SK-N-MC (cell line): ENCODE data around the gene PATL2.
"Not testable (repeated sequence)": the region's sequence is repeated elsewhere in the genome, so short reads cannot be mapped to it uniquely, and the experiment has no call there.

Experiments
- DNase-seq: peaks from one replicate; pipeline ENCODE4 v3.0.0-alpha.2; 2011; ENCODE audit warnings: low read depth, low spot score
- H3K27ac ChIP-seq: fragments of 200-600 bp; sonication (generic); 2 replicates; pipeline ENCODE4 v1.5.1; 2016; ENCODE audit warnings: mixed run types
- H3K36me3 ChIP-seq: fragments of 200-600 bp; sonication (generic); 2 replicates; pipeline ENCODE4 v1.6.1; 2017; ENCODE audit warnings: antibody characterized with exemption, low read length, mixed read lengths; ENCODE audit not compliant: insufficient read depth
- H3K4me3 ChIP-seq: fragments of 200-600 bp; sonication (generic); 2 replicates; pipeline ENCODE4 v1.5.1; 2016
- H3K9ac ChIP-seq: fragments of 200-600 bp; sonication (generic); 2 replicates; pipeline ENCODE4 v1.8.0; 2017; ENCODE audit warnings: mixed run types, mixed read lengths; ENCODE audit not compliant: insufficient read length
- H3K9me3 ChIP-seq: fragments of 200-600 bp; sonication (generic); 2 replicates; pipeline ENCODE4 v1.6.1; 2017; ENCODE audit warnings: low read depth, mild to moderate bottlenecking, antibody characterized with exemption, low read length, moderate library complexity, mixed read lengths
- EZH2 ChIP-seq: fragments of 200-600 bp; sonication (generic); IDR thresholded peaks from one replicate; pipeline ENCODE4 v1.6.1; 2017; ENCODE audit warnings: antibody characterized with exemption
- FOXP2 ChIP-seq: optimal IDR thresholded peaks from 2 replicates; pipeline ENCODE3; 2011; ENCODE audit warnings: mild to moderate bottlenecking, moderate library complexity; ENCODE audit not compliant: insufficient read depth; ENCODE audit errors: extremely low read length, control extremely low read depth
- POLR2AphosphoS5 ChIP-seq: IDR thresholded peaks from 2 replicates; pipeline ENCODE4 v1.6.1; 2012; ENCODE audit warnings: mild to moderate bottlenecking, low read depth, low read length, borderline replicate concordance

Gene PATL2

DNA sequence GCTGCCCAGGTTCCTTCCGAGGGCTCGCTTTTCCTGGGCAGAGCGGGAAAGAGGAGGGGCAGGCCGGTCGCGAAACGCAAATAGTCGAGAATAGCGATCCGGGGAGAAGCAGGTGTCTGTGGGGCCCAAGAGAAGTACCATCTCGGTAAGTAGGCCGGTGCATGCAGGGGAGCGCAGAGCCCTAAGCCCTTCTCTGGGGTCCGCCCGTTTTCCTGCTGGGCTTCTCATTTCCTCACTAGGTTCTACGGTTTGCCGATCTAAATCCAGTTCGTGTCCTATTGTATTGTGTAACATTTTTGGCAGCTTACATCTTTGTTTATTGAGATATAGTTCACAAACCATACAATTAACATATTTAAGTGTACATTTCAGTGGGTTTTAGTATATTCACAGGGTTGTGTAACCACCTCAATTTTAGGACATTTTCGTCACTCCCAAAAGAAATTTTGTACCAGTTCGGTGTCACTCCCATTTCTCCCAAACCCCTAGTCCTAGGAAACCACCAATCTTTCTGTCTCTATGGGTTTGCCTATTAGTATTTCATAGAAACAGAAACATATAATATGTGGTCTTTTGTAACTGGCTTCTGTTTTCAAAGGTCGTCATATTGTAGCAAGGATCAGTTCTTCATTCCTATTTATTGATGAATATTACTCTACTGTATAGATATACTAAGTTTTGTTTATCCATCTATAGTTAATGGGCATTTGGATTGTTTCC, 18.4 kb upstream of the PATL2 start:
- Histone ChIP-seq H3K36me3 (peaks cover 5% of the 10 kb centered on the region; the same call in 1 of the 2 replicates), H3K9ac (peak overlapping the region; percentile 87), H3K9me3 (no peaks in the 10 kb centered on the region), H3K4me3 (peak overlapping the region; percentile 95), H3K27ac (peak overlapping the region; percentile 67; the same call in 1 of the 2 replicates)
- no peak for DNase-seq
- no peak for TF ChIP-seq EZH2
- no peak for TF ChIP-seq FOXP2
- no peak for TF ChIP-seq POLR2AphosphoS5

- Histone ChIP-seq H3K9me3 (no peaks in the 10 kb centered on the region), H3K27ac (peak overlapping the region; percentile 88), H3K4me3 (peak overlapping the region; percentile 95), H3K9ac (peak overlapping the region; percentile 87), H3K36me3 (peaks cover 5% of the 10 kb centered on the region; the same call in 1 of the 2 replicates)
- TF ChIP-seq FOXP2 (no peak), EZH2 (no peak), POLR2AphosphoS5 (peak; percentile 39)
- peak; percentile 92 for DNase-seq
Measured at GRCh38 chr15:44728576-44729407, 17.7 kb upstream of the PATL2 start.

DNA sequence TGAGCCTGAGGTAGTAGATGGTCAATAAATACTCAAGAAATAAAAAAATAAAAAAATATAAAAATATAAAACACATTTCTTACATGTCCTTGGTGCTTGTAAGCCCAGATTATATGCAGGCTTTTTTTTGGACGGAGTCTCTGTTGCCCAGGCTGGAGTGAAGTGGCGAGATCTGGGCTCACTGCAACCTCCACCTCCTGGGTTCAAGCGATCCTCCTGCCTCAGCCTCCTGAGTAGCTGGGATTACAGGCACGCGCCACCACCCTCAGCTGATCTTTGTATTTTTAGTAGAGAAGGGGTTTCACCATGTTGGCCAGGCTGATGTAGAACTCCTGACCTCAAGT, 17.1 kb upstream of the PATL2 start:
- H3K9me3 ChIP-seq, H3K36me3 ChIP-seq, DNase-seq: not testable (repeated sequence)
- Histone ChIP-seq H3K4me3 (peak overlapping the region; percentile 95), H3K9ac (peak overlapping the region; percentile 35), H3K27ac (peak overlapping the region; percentile 88)

DNA sequence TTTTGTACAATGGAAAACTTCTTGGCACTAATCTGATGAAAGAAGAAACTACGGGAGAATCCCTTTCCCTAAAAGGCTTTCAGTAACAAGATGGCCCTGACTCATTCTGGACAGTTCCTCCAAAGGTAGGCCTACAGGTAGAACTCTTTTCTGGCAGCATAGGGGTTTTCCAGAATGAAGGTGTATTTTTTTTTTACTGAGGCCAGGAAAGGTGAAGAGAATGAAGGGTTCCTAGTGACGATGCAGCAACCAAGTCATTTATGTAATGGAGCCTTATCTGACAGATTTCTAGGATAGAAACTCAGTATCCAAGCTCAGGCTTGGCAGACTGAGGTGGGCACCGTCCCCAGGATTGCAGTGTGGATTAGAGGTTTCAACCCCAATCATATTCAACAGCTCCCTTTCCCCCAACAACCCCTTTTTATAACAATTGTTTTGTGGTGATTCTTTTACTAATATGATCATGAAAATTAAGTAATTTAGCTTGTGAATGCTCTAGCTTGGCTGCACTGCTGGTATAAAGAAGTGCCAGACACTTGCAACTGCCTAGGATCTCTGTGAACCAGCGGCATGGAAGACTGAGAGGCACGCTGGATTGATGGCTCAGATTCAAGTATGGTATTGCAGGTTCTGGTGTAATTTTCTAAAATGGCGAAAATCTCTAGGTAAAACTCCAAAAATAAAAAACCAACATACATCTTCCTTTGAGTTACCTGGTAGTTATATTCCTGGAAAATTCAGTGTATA, 16.5 kb upstream of the PATL2 start:
- Histone ChIP-seq H3K4me3 (no peak overlapping the region), H3K27ac (peak overlapping the region; percentile 88)

DNA sequence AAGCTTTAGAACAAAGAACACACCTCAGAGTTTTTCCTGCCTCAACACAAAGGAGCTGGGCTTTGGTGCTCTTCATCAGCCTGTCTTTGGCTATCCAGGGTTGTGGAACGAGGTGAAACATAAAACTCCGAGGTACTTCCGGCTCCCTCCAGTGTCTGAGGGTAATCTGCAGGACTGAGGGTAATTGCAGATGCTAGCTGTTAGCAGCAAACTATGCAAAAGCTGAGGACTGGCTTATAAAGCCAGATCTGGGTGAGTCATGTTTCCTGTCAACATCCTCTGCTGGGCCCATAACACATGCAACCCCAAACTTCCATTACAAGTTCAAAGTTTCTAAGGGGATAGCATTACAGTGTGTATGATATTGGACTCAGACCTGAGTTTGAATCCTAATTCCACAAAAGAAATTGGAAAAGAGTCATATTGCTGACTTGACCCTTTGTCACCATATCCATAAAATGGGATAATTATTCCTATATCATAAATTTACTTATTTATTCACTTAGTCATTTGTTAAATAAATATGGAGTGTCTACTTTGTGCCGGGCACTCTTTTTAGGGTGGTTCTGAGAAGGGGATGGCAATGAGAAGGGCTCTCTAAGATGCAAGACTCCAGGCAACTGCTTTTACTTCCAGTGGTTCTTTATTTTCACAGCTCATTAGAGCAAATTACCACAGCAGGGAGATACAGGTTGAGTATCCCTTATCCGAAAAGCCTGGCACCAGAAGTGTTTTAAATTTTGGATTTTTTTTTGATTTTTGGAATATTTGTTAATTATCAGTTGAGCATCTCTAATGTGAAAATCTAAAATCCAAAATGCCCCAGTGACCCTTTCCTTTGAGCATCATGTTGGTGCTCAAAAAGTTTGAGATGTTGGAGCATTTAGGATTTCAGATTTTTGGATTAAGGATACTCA, 15.7 kb upstream of the PATL2 start:
- TF ChIP-seq POLR2AphosphoS5 (peak; percentile 47), FOXP2 (peak; percentile 56), EZH2 (no peak)
- peaks cover 5% of the 10 kb centered on the region; the same call in 1 of the 2 replicates for H3K36me3 ChIP-seq
- H3K27ac ChIP-seq = peak overlapping the region; percentile 88
- no peak overlapping the region for H3K9ac ChIP-seq
- peak; percentile 47 for DNase-seq
- H3K9me3 ChIP-seq = no peaks in the 10 kb centered on the region
- peak overlapping the region; percentile 51 for H3K4me3 ChIP-seq

More for the DNA sequence above, 16.5 kb upstream of the PATL2 start:
- DNase-seq = no peak
- Histone ChIP-seq H3K9ac (no peak overlapping the region), H3K9me3 (no peaks in the 10 kb centered on the region), H3K36me3 (peaks cover 5% of the 10 kb centered on the region; the same call in 1 of the 2 replicates)
- TF ChIP-seq EZH2 (no peak), POLR2AphosphoS5 (no peak), FOXP2 (no peak)

DNA sequence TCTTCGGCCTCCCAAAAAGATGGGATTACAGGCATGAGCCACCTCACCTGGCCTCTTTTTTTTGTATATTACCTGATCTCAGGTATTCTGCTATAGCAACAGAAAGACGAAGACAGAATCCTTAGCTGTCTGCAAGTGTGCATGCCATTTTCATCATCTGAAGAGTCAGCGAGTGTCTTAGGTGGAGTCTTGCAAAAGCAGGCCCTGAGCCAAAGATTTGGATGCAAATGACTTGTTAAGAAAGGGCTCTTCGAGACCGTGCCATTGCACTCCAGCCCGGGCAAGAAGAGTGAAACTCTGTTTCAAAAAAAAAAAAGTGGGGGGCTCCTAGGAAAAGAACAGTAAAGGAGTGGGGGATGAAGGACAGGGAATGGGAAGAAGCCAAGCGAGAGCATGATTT, 15.0 kb upstream of the PATL2 start:
- peak overlapping the region; percentile 51 for H3K4me3 ChIP-seq
- no peak for DNase-seq
- peak overlapping the region; percentile 88 for H3K27ac ChIP-seq
- no peak overlapping the region for H3K9ac ChIP-seq
- H3K36me3 ChIP-seq = no peaks in the 10 kb centered on the region
- H3K9me3 ChIP-seq = no peaks in the 10 kb centered on the region
- no peak for TF ChIP-seq POLR2AphosphoS5
- TF ChIP-seq EZH2 = no peak
- TF ChIP-seq FOXP2 = no peak

DNA sequence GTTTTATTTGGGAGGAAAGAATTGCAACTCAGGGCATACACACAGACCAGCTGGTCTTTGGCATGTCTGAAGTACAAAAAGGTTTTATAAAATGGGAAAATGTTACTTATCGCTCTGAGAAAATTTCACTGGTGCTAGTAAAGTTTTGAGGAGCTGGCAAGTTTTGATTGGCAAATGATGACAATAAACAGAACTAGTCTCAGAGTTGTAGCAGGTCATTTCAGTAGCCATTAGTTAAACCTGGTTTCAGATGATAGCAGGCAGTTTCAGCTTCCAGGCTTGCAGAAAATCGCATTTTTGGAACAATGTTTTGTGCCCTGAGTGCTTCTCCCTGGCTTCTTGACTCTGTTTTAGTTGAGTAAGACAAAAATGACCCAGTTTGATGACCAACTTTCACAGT, 10.9 kb upstream of the PATL2 start:
- no peak for DNase-seq
- Histone ChIP-seq H3K9me3 (no peaks in the 10 kb centered on the region), H3K36me3 (peaks cover 18% of the 10 kb centered on the region), H3K4me3 (no peak overlapping the region), H3K9ac (no peak overlapping the region), H3K27ac (peak overlapping the region; percentile 30; the same call in 1 of the 2 replicates)
- TF ChIP-seq FOXP2 = no peak
- no peak for TF ChIP-seq EZH2
- no peak for TF ChIP-seq POLR2AphosphoS5
